Nephron (organoid): ENCODE measurements around the gene KIF26B.
"Not testable (repeated sequence)": the region's sequence is repeated elsewhere in the genome, so short reads cannot be mapped to it uniquely, and the experiment has no call there.

Source experiments
- H3K27ac Mint-ChIP-seq, 3 experiments: 2 replicates each; pipeline ENCODE4 v1.8.0; 2020; ENCODE audit warnings: mixed read lengths in 3 of 3, mild to moderate bottlenecking in 2 of 3, moderate library complexity in 1 of 3
- H3K27me3 Mint-ChIP-seq: 2 replicates; pipeline ENCODE4 v1.8.0; 2021; ENCODE audit warnings: low read depth, mild to moderate bottlenecking, moderate library complexity, mixed read lengths
- H3K36me3 Mint-ChIP-seq: 2 replicates; pipeline ENCODE4 v1.8.0; 2020; ENCODE audit warnings: low read depth, mixed read lengths
- H3K4me1 Mint-ChIP-seq: 2 replicates; pipeline ENCODE4 v1.8.0; 2020; ENCODE audit warnings: mixed read lengths
- H3K4me3 Mint-ChIP-seq, 3 experiments: 2 replicates each; pipeline ENCODE4 v1.8.0; 2020; ENCODE audit warnings: mild to moderate bottlenecking in 3 of 3, mixed read lengths in 3 of 3, moderate library complexity in 2 of 3
- H3K9me3 Mint-ChIP-seq: 2 replicates; pipeline ENCODE4 v1.8.0; 2020; ENCODE audit warnings: mixed read lengths
- TF ChIP-seq, protein P1 (sequence below), 3 experiments: fragments of 200-600 bp; sonication (generic); IDR thresholded peaks; one replicate each; pipeline ENCODE4 v1.5.0; 2021; ENCODE audit warnings: antibody characterized with exemption in 3 of 3; ENCODE audit not compliant: unreplicated experiment in 3 of 3

The KIF26B gene

GRCh38 chr1:245704765-245705164 lies 550.0 kb downstream of the KIF26B start:
- H3K36me3 Mint-ChIP-seq: peaks cover 51% of the 10 kb centered on the region

GRCh38 chr1:245707941-245708340 lies 553.2 kb downstream of the KIF26B start:
- peaks cover 29% of the 10 kb centered on the region for H3K36me3 Mint-ChIP-seq
- no peaks in the 10 kb centered on the region for H3K4me1 Mint-ChIP-seq
- no peak overlapping the region for H3K27ac Mint-ChIP-seq
- H3K9me3 Mint-ChIP-seq: no peaks in the 10 kb centered on the region
- TF ChIP-seq, protein P1, sequence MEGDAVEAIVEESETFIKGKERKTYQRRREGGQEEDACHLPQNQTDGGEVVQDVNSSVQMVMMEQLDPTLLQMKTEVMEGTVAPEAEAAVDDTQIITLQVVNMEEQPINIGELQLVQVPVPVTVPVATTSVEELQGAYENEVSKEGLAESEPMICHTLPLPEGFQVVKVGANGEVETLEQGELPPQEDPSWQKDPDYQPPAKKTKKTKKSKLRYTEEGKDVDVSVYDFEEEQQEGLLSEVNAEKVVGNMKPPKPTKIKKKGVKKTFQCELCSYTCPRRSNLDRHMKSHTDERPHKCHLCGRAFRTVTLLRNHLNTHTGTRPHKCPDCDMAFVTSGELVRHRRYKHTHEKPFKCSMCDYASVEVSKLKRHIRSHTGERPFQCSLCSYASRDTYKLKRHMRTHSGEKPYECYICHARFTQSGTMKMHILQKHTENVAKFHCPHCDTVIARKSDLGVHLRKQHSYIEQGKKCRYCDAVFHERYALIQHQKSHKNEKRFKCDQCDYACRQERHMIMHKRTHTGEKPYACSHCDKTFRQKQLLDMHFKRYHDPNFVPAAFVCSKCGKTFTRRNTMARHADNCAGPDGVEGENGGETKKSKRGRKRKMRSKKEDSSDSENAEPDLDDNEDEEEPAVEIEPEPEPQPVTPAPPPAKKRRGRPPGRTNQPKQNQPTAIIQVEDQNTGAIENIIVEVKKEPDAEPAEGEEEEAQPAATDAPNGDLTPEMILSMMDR (IDR thresholded peaks at IDR 0.05; ENCODE audit: unreplicated experiment in 3 of 3): no peak
- H3K4me3 Mint-ChIP-seq: no peak overlapping the region
- peaks cover 3% of the 10 kb centered on the region for H3K27me3 Mint-ChIP-seq

More at GRCh38 chr1:245704765-245705164, 550.0 kb downstream of the KIF26B start:
- TF ChIP-seq, protein P1 (IDR thresholded peaks at IDR 0.05; ENCODE audit: unreplicated experiment in 3 of 3): no peak
- no peak overlapping the region for H3K4me3 Mint-ChIP-seq
- H3K27me3 Mint-ChIP-seq: peaks cover 7% of the 10 kb centered on the region
- H3K27ac Mint-ChIP-seq: no peak overlapping the region
- no peaks in the 10 kb centered on the region for H3K9me3 Mint-ChIP-seq
- no peaks in the 10 kb centered on the region for H3K4me1 Mint-ChIP-seq

- no peaks in the 10 kb centered on the region for H3K4me1 Mint-ChIP-seq
- H3K36me3 Mint-ChIP-seq: no peaks in the 10 kb centered on the region
- TF ChIP-seq, protein P1 (IDR thresholded peaks at IDR 0.05; ENCODE audit: unreplicated experiment in 3 of 3): no peak
- H3K27ac Mint-ChIP-seq: no peak overlapping the region
- H3K9me3 Mint-ChIP-seq: no peaks in the 10 kb centered on the region
- H3K4me3 Mint-ChIP-seq: no peak overlapping the region
- H3K27me3 Mint-ChIP-seq: no peaks in the 10 kb centered on the region
These were observed 556.4 kb downstream of the KIF26B start for GRCh38 chr1:245710961-245711903.

DNA sequence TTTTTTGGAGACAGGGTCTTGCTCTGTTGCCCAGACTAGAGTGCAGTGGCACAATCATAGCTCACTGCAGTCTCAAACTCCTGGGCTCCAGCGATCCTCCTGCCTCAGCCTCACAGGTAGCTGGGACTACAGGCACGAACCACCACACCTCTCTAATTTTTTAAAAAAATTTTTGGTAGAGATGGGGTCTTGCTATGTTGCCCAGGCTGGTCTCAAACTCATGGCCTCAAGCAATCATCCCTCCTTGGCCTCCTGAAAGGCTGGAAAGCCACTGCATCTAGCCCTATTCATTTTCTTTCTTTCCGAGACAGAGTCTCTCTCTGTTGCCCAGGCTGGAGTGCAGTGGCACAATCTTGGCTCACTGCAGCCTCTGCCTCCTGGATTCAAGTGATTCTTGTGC lies 559.2 kb downstream of the KIF26B start:
- H3K27ac Mint-ChIP-seq, H3K4me3 Mint-ChIP-seq, H3K9me3 Mint-ChIP-seq, H3K36me3 Mint-ChIP-seq, H3K27me3 Mint-ChIP-seq, H3K4me1 Mint-ChIP-seq: not testable (repeated sequence)

DNA sequence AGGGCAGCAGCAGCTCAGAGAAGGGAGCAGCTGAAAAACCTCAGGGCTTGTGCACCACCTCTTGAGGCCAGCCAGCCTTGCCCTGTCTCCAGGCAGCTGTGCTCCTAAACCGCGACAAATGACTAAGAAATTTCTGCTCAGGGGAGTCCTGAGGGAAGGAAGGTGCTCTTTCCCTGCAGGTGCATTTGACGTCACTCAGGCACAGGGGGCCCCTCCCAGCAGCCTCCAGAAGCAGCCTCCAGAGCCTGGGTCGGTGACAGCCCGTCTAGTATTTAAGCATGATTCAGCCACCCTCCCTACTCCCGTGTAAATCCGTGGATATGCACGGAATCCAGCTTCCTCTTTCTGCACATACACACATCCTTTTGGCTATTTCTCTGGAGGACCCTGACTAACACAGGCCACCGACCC lies 560.5 kb downstream of the KIF26B start:
- Mint-ChIP-seq H3K4me3 (no peak overlapping the region), H3K27ac (no peak overlapping the region), H3K9me3 (no peaks in the 10 kb centered on the region), H3K36me3 (no peaks in the 10 kb centered on the region), H3K27me3 (no peaks in the 10 kb centered on the region), H3K4me1 (no peaks in the 10 kb centered on the region)
- TF ChIP-seq, protein P1 (IDR thresholded peaks at IDR 0.05; ENCODE audit: unreplicated experiment in 3 of 3): no peak

DNA sequence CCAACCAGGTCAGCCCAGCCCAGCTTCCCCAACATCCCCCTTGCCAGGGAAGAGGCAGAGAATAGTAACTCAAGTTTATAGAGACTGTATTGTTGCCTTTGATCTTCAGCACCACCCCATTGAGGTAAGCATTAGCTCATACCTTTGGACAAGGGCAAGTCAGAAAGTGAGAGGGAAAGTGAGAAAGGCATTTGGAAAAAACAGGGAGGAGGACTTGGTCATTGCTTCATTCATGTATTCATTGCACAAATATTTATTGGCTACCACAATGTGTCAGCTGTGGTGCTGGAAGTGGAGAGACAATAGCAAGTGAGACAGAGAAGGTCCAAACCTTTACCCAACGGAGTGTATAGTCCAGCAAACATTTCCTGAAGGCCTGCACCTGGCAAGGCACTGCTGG lies 561.2 kb downstream of the KIF26B start:
- H3K36me3 Mint-ChIP-seq: no peaks in the 10 kb centered on the region
- H3K4me1 Mint-ChIP-seq: no peaks in the 10 kb centered on the region
- no peaks in the 10 kb centered on the region for H3K9me3 Mint-ChIP-seq
- H3K27me3 Mint-ChIP-seq: no peaks in the 10 kb centered on the region
- H3K27ac Mint-ChIP-seq: no peak overlapping the region
- TF ChIP-seq, protein P1 (IDR thresholded peaks at IDR 0.05; ENCODE audit: unreplicated experiment in 3 of 3): no peak
- no peak overlapping the region for H3K4me3 Mint-ChIP-seq
